CD4-positive, alpha-beta T cell (primary cell): ENCODE data around the gene BABAM2. TPM values are rescaled to one million over a fixed set of nuclear protein-coding genes. Genes with fewer than 3 reads are reported as not detected.
A peak's percentile ranks its signal among the peaks of the same experiment; 100 is the strongest.

ENCODE experiments used
- ATAC-seq: fragments of 200-7000 bp; cut with Tn5 transposase; one replicate; pipeline ENCODE4 v1.10.0; 2022; ENCODE audit warnings: mild to moderate bottlenecking; ENCODE audit not compliant: poor library complexity
- CTCF ChIA-PET: fragments of 350-600 bp; sonication (Branson Sonifier 250); formaldehyde crosslinking; loops from one replicate; lab custom pipeline; 2021; ENCODE audit warnings: antibody characterized with exemption, inconsistent platforms; lab: Charles Lee
- POLR2A ChIA-PET: fragments of 350-600 bp; sonication (Branson Sonifier 250); formaldehyde crosslinking; loops from one replicate; lab custom pipeline; 2021; ENCODE audit warnings: antibody characterized with exemption, inconsistent platforms; lab: Charles Lee
- DNase-seq, 14 experiments: peaks; one replicate each; pipeline ENCODE4 v3.0.0-alpha.2; 2013 to 2020; ENCODE audit warnings: mixed read lengths in 2 of 14
- H3K27ac ChIP-seq, 2 donors: one replicate each; pipeline versions ENCODE4 v1.5.1 to v1.7.0; 2013; ENCODE audit warnings: low read length in 2 of 2, low read depth in 1 of 2, mild to moderate bottlenecking in 1 of 2
- H3K27me3 ChIP-seq, 2 experiments: 1 replicate in 1 of 2; 2 replicates in 1 of 2; pipeline versions ENCODE4 v1.6.1 to v1.7.0; 2013; ENCODE audit warnings: low read length in 2 of 2, control low read depth in 1 of 2, mild to moderate bottlenecking in 1 of 2, moderate library complexity in 1 of 2; ENCODE audit not compliant: insufficient read depth in 2 of 2, control insufficient read depth in 1 of 2
- H3K36me3 ChIP-seq: one replicate; pipeline ENCODE4 v1.6.1; 2013; ENCODE audit warnings: low read length, control low read depth; ENCODE audit not compliant: insufficient read depth
- H3K4me1 ChIP-seq: one replicate; pipeline ENCODE4 v1.6.1; 2013; ENCODE audit warnings: low read length, control low read depth; ENCODE audit not compliant: insufficient read depth
- H3K4me3 ChIP-seq: one replicate; pipeline ENCODE4 v1.5.1; 2013; ENCODE audit warnings: mild to moderate bottlenecking, low read length, moderate library complexity
- H3K9me3 ChIP-seq, 2 experiments: 1 replicate in 1 of 2; 2 replicates in 1 of 2; pipeline versions ENCODE4 v1.6.1 to v1.7.0; 2013; ENCODE audit warnings: low read length in 2 of 2, mild to moderate bottlenecking in 2 of 2, control low read depth in 1 of 2, moderate library complexity in 1 of 2; ENCODE audit not compliant: control insufficient read depth in 1 of 2, insufficient read depth in 1 of 2
- H3K27ac Mint-ChIP-seq: one replicate; pipeline ENCODE4 v1.8.0; 2020; ENCODE audit warnings: mixed read lengths
- H3K27me3 Mint-ChIP-seq: one replicate; pipeline ENCODE4 v1.8.0; 2021; ENCODE audit warnings: mixed read lengths
- H3K36me3 Mint-ChIP-seq: one replicate; pipeline ENCODE4 v1.8.0; 2021; ENCODE audit warnings: low read depth, mixed read lengths
- H3K4me1 Mint-ChIP-seq: one replicate; pipeline ENCODE4 v1.8.0; 2021; ENCODE audit warnings: low read depth, mixed read lengths
- H3K4me3 Mint-ChIP-seq: one replicate; pipeline ENCODE4 v1.8.0; 2020; ENCODE audit warnings: mild to moderate bottlenecking, mixed read lengths
- H3K9me3 Mint-ChIP-seq: one replicate; pipeline ENCODE4 v1.8.0; 2020; ENCODE audit warnings: mixed read lengths
- CTCF ChIP-seq: fragments of 200-600 bp; IDR thresholded peaks from one replicate; pipeline ENCODE4 v1.8.0; 2022; ENCODE audit warnings: antibody characterized with exemption, mild to moderate bottlenecking
- intact Hi-C, 2 experiments: fragments of 100-400 bp; cut with DNase I in 1 of 2; cut with micrococcal nuclease in 1 of 2; formaldehyde crosslinking; loops; one replicate each; pipeline versions ENCODE4 v1.15.1 to v1.9.0; 2023 to 2025; cut with DNase I, micrococcal nuclease
- total RNA-seq, 174 experiments: library from RNA in 2 of 174; stranded (reverse) in 2 of 174; gene quantifications; one replicate each; pipeline ENCODE4 v1.2.3 and lab custom pipeline; 2021 to 2026

Gene BABAM2
- total RNA-seq, 2 experiments from 2014 or later, result 29.2 to 32.8 TPM

- H3K4me1 Mint-ChIP-seq, result peaks cover 62% of the 10 kb centered on the region
- peaks cover 9% of the 10 kb centered on the region for H3K4me1 ChIP-seq
- H3K9me3 Mint-ChIP-seq, result no peaks in the 10 kb centered on the region
- no peaks in the 10 kb centered on the region for H3K27me3 ChIP-seq
- no peaks in the 10 kb centered on the region for H3K9me3 ChIP-seq
- H3K27me3 Mint-ChIP-seq, result no peaks in the 10 kb centered on the region
- peak overlapping the region; percentile 42 for H3K27ac Mint-ChIP-seq
- TF ChIP-seq CTCF, result no peak
- DNase-seq (peak in 4 of 14 experiments; percentile 3 to 46 (median 32)), ATAC-seq (peak; percentile 80)
- intact Hi-C loops, result no loop called here
- CTCF ChIA-PET, result no interaction called here
- no peak overlapping the region for H3K4me3 ChIP-seq
- H3K36me3 ChIP-seq, result no peaks in the 10 kb centered on the region
- H3K27ac ChIP-seq, result no peak overlapping the region
- no peaks in the 10 kb centered on the region for H3K36me3 Mint-ChIP-seq
- POLR2A ChIA-PET, result no interaction called here
- H3K4me3 Mint-ChIP-seq, result no peak overlapping the region
Measured at GRCh38 chr2:27960237-27960912, 69.8 kb downstream of the BABAM2 start.

GRCh38 chr2:27962006-27962405, 71.5 kb downstream of the BABAM2 start:
- no peak overlapping the region for H3K27ac ChIP-seq
- no peak overlapping the region for H3K4me3 Mint-ChIP-seq
- intact Hi-C loops, result no loop called here

GRCh38 chr2:27963472-27963871, 72.9 kb downstream of the BABAM2 start:
- TF ChIP-seq CTCF, result no peak
- POLR2A ChIA-PET, result no interaction called here
- no peak overlapping the region for H3K27ac ChIP-seq
- H3K4me3 ChIP-seq, result no peak overlapping the region
- H3K4me1 ChIP-seq, result peaks cover 14% of the 10 kb centered on the region
- CTCF ChIA-PET, result no interaction called here
- no peaks in the 10 kb centered on the region for H3K36me3 ChIP-seq
- no peaks in the 10 kb centered on the region for H3K27me3 ChIP-seq
- ATAC-seq, result no peak
- intact Hi-C loops, result no loop called here
- no peak for DNase-seq
- peaks cover 59% of the 10 kb centered on the region for H3K4me1 Mint-ChIP-seq
- peaks cover 17% of the 10 kb centered on the region for H3K36me3 Mint-ChIP-seq
- H3K27ac Mint-ChIP-seq, result no peak overlapping the region
- no peak overlapping the region for H3K4me3 Mint-ChIP-seq
- H3K27me3 Mint-ChIP-seq, result no peaks in the 10 kb centered on the region
- H3K9me3 Mint-ChIP-seq, result peaks cover 9% of the 10 kb centered on the region
- H3K9me3 ChIP-seq, result peaks cover 6% of the 10 kb centered on the region in 2 experiments

More at GRCh38 chr2:27962006-27962405, 71.5 kb downstream of the BABAM2 start:
- H3K4me1 Mint-ChIP-seq, result peaks cover 63% of the 10 kb centered on the region
- ATAC-seq (no peak), DNase-seq (no peak)
- H3K27me3 ChIP-seq, result no peaks in the 10 kb centered on the region
- H3K9me3 ChIP-seq, result no peaks in the 10 kb centered on the region
- H3K27ac Mint-ChIP-seq, result no peak overlapping the region
- TF ChIP-seq CTCF, result no peak
- H3K36me3 ChIP-seq, result no peaks in the 10 kb centered on the region
- ChIA-PET POLR2A (no interaction called here), CTCF (no interaction called here)
- peaks cover 14% of the 10 kb centered on the region for H3K4me1 ChIP-seq
- no peak overlapping the region for H3K4me3 ChIP-seq
- peaks cover 3% of the 10 kb centered on the region for H3K9me3 Mint-ChIP-seq
- peaks cover 7% of the 10 kb centered on the region for H3K36me3 Mint-ChIP-seq
- no peaks in the 10 kb centered on the region for H3K27me3 Mint-ChIP-seq
